Measurements from ENCODE around the gene MIPEP. TPM values are rescaled to one million over a fixed set of nuclear protein-coding genes. Genes with fewer than 3 reads are reported as not detected.
A peak's percentile ranks its signal among the peaks of the same experiment; 100 is the strongest.

Gene MIPEP
- total and polyA plus RNA-seq, 11 donors: 21.5 to 88.1 (median 42.1) TPM

DNA sequence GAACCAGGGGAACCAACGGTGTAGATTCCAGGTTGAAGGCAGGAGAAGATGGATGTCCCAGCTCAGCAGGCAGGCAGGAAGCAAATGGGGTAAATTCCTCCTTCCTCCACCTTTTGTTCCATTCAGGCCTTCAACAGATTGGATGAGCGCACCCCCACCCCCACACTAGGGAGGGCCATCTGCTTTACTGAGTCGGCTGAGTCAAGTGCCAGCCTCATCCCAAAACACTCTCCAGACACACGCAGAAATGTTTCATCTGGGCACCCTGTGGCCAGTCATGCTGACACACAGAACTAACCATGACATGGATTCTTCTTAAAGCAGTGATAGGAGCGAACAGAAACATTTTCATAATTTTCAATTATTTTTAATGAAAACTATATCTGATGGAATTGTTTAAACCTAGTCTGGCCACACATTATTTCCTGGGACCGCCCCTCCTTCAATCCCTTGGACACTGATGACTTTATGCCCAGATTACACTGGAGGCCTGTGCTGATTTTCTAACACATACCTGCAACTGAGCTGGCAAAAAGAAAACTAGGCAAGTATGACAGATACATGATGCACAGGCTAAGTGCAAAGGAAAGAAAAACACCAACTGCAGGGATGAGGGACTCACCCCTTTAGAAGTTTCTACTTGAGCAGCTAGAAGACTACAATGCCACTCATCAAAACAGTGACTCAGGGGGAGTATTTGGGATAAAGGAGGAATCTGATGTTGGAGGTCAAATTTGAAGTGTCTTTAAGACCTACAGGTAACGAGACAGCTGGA, 164.8 kb downstream of the MIPEP start:
- H3K4me3 ChIP-seq: no peak overlapping the region
- 82 to 94% (median 87%) methylated on average over 7 of the region's 7 CpGs for WGBS, 4 donors
- H3K27me3 ChIP-seq: no peaks in the 10 kb centered on the region
- no peak for ATAC-seq
- peaks cover 0 to 15% (median 0%) of the 10 kb centered on the region in 12 donors for H3K4me1 ChIP-seq
- no peaks in the 10 kb centered on the region for H3K9me3 ChIP-seq
- H3K27ac ChIP-seq: peak overlapping the region in 1 of 12 donors; percentile 29
- no peak for DNase-seq
- H3K36me3 ChIP-seq: peaks cover 0 to 20% (median 9%) of the 10 kb centered on the region in 9 donors
- no peak for TF ChIP-seq CTCF (IDR thresholded peaks at IDR 0.05)
- TF ChIP-seq POLR2A (IDR thresholded peaks at IDR 0.05): no peak
- intact Hi-C loops (cut with DNase I): loop anchor here in 1 of 10 donors (10.0 kb wide), 1 partner anchor 130 kb away; no protein-coding TSS in a partner anchor

GRCh38 chr13:23723471-23723870, 165.7 kb downstream of the MIPEP start:
- TF ChIP-seq CTCF (IDR thresholded peaks at IDR 0.05) (no peak), POLR2A (IDR thresholded peaks at IDR 0.05) (no peak)
- Histone ChIP-seq H3K36me3 (peaks cover 0 to 11% (median 1%) of the 10 kb centered on the region in 9 donors), H3K4me3 (no peak overlapping the region), H3K9me3 (no peaks in the 10 kb centered on the region), H3K4me1 (peaks cover 0 to 15% (median 0%) of the 10 kb centered on the region in 12 donors), H3K27ac (peak overlapping the region in 6 of 12 donors; percentile 0 to 29 (median 16)), H3K27me3 (no peaks in the 10 kb centered on the region)
- intact Hi-C loops (cut with DNase I): loop anchor here in 1 of 10 donors (10.0 kb wide), 1 partner anchor 131 kb away; no protein-coding TSS in a partner anchor
- WGBS, 4 donors: 40 to 47% (median 45%) methylated on average over 1 of the region's 1 CpG
- ATAC-seq: peak in 2 of 4 donors; percentile 55 to 56
- DNase-seq: no peak

DNA sequence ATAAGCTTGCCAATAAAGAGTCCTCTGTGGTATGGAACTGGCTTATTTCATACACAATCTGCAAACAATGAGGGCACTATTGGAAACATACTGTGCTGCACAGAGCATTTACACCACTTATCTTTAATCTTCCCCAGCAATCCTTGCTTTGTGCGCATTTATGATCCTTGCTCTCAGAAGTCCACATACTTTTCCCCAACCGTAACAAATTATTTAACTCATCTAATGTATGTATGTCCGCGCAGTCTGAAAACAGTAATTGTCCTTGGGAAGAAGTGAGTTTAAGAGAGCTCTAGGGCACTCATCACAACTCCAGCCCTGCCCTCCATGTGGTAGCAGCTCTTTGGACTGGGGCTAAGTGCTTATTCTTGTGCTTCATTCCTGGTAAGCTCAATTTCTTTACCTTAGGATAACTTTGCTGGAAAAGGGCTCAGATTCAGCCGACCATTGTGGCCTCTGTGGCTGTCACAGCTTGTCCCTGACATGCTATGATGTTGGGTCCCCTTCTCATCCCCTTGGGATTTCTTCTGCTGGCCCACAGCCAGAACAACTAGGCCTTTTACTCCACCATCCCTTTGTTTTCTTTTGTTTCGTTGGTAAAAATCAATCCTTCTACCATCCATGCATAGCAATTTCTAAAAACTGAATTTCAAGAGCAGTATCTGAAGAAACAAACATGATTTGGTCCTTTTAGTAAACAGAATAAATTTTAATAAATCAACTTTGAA, 166.3 kb downstream of the MIPEP start:
- no peaks in the 10 kb centered on the region for H3K9me3 ChIP-seq
- DNase-seq (no peak), ATAC-seq (no peak)
- no peak overlapping the region for H3K4me3 ChIP-seq
- no peak for TF ChIP-seq CTCF (IDR thresholded peaks at IDR 0.05)
- no peak for TF ChIP-seq POLR2A (IDR thresholded peaks at IDR 0.05)
- 81 to 92% (median 89%) methylated on average over 6 of the region's 6 CpGs for WGBS, 4 donors
- no peaks in the 10 kb centered on the region for H3K27me3 ChIP-seq
- peak overlapping the region in 6 of 12 donors; percentile 0 to 29 (median 16) for H3K27ac ChIP-seq
- H3K36me3 ChIP-seq: peaks cover 0 to 5% (median 0%) of the 10 kb centered on the region in 9 donors
- H3K4me1 ChIP-seq: peaks cover 0 to 15% (median 0%) of the 10 kb centered on the region in 12 donors
- intact Hi-C loops (cut with DNase I): loop anchor here in 1 of 10 donors (10.0 kb wide), 1 partner anchor 132 kb away; no protein-coding TSS in a partner anchor

GRCh38 chr13:23718996-23719395, 170.2 kb downstream of the MIPEP start:
- TF ChIP-seq CTCF (IDR thresholded peaks at IDR 0.05) (no peak), POLR2A (IDR thresholded peaks at IDR 0.05) (no peak)
- no peaks in the 10 kb centered on the region for H3K9me3 ChIP-seq
- intact Hi-C loops (cut with DNase I): loop anchor here in 4 of 10 donors (5.0 to 10.0 kb wide), 4 partner anchors 146 to 254 kb away; no protein-coding TSS in a partner anchor
- DNase-seq: no peak
- peaks cover 0 to 10% (median 0%) of the 10 kb centered on the region in 12 donors for H3K4me1 ChIP-seq
- no peak overlapping the region for H3K27ac ChIP-seq
- H3K36me3 ChIP-seq: no peaks in the 10 kb centered on the region
- H3K4me3 ChIP-seq: no peak overlapping the region
- 34 to 51% (median 35%) methylated on average over 2 of the region's 2 CpGs for whole genome bisulfite sequencing, 4 donors
- no peaks in the 10 kb centered on the region for H3K27me3 ChIP-seq
- no peak for ATAC-seq
